Measurements from ENCODE around the gene TES.
A peak's percentile ranks its signal among the peaks of the same experiment; 100 is the strongest.

The TES gene

DNA sequence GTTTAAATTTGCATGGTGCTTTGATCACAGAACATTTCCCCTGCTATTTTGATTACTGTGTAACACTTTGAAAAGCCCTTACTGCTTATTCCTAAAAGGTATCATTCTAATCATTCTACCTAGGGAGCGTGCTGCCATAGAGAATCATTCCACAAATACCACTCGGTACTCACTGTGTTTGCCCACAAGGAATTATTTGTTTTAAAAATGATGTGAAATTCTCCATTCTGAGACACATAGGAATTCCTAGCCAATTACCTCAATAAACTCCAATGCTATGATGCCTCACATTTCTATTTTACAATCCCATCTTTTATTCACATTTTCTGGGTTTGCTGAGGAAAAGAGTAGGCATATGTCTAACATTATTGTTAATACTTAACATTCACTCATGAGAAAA lies 16.2 kb upstream of the TES start:
- DNase-seq (ENCODE audit: low read depth) = no peak

DNA sequence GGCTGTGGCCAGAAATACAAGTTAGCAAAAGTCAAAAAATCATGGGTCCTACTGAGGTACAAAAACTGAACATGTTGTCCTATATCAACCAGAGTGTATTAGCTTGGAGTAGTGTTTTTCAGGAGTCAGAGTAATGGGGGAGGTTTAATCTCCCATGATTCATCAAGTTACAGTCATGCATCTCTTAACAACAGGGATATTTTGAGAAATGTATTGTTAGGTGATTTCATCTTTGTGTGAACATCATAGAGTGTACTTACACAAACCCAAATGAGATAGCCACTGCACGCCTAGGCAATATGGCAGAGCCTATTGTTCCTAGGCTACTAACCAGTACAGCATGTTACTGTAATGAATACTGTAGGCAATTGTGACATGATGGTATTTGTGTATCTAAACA lies 14.9 kb upstream of the TES start:
- no peak for DNase-seq (ENCODE audit: low read depth)

GRCh38 chr7:116196947-116197346 lies 13.4 kb upstream of the TES start:
- DNase-seq (ENCODE audit: low read depth) = no peak

- no peak for DNase-seq (ENCODE audit: low read depth)
Observed at GRCh38 chr7:116197360-116197759, 13.0 kb upstream of the TES start.

- DNase-seq (ENCODE audit: low read depth) = no peak
Observed at GRCh38 chr7:116198748-116199410, 11.5 kb upstream of the TES start.

GRCh38 chr7:116200963-116201362 lies 9.4 kb upstream of the TES start:
- no peak for DNase-seq (ENCODE audit: low read depth)

- DNase-seq (ENCODE audit: low read depth) = no peak
Observed at GRCh38 chr7:116206141-116206540, 4.2 kb upstream of the TES start.

DNA sequence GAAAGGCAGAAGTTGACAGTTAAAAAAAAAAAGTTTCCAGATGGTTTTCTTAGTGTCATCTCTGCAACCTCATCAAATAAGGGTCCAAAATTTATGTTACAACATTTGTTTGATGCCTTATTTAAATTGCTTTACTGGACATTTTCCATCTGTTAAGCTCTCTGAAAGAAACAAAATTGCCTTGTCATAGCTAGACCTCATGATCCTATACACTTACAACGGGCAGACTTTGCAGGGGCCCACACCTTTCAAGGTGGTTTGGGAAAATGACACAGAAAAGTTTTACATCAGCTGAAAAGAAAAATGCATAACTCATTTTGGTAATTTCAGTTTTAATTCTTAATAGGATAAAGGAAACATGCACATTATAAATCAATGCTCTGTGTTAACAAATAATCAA lies 1.4 kb upstream of the TES start:
- DNase-seq (ENCODE audit: low read depth) = no peak

- no peak for DNase-seq (ENCODE audit: low read depth)
Observed at GRCh38 chr7:116209561-116210070, 723 bp upstream of the TES start.

DNA sequence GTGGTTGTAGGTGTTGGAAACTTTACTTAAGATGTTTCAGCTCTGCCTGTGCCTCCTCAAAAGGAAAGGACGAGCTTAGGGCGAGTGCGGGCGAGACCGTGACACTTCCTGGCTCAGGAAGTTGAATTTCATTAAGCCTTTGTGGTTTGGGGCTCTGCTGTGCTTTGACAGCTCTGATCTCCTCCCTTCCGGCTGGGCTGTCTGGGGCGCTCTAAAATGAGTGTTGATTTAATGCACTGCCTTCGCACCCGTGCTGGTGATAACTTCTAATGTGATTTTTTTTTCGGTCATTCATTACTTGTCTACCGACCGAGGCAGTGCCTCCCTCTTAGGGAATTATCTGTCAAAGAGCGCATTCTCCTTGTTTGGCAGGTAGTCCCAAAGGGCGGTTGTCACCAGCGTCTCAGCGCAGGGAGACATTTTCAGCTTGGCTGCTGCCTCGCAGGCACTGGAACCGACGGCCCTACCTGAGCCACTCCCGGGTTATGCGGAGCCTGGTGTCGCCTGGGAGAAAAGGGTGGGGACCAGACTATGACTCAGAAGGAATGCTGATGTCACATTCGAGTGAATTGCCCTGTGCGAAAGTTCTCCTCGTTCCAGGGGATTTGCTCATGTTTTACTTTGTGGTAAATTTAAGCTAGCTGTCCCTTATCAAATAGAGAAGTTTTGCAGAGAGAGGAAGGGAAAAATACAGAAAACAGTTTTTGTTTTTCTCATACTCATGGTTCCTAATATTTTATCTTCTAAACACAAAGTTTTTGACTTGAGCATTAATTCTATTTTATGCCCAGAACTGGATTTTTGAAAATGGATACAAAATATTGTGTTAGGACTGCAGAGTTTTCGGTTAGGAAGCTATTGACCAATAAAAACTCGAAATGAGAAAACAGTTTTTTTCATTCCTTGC lies 920 bp downstream of the TES start:
- DNase-seq (ENCODE audit: low read depth) = peak; percentile 62

DNA sequence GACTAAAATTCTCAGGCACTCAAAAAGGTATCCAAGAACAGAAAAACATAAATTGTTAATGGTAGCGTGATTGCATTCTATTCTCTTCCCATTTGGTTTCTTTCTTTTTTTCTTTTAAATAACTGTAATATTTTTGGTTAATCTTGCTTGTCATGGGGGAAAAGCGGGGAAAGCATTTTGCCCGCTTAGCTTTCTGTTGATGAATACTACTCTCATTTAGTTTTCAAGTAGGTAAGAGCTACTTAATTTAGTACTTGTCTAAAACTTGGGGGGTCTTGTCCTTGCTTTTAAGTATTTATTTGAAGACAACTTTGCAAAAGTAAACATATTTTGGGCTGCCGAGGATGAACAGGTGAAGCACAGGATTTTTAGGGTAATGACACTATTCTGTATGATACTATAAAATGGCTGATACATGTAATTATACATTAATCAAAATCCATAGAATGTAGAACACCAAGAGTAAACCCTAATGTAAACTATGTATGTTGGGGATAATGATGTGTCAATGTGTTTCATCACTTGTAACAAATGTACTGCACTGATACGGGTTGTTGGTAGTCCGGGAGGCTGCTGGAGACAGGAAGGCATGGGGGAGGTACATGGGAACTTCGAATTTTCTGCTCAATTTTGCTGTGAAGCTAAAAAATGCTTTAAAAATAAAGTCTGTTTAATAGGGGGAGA lies 1.7 kb downstream of the TES start:
- no peak for DNase-seq (ENCODE audit: low read depth)

DNA sequence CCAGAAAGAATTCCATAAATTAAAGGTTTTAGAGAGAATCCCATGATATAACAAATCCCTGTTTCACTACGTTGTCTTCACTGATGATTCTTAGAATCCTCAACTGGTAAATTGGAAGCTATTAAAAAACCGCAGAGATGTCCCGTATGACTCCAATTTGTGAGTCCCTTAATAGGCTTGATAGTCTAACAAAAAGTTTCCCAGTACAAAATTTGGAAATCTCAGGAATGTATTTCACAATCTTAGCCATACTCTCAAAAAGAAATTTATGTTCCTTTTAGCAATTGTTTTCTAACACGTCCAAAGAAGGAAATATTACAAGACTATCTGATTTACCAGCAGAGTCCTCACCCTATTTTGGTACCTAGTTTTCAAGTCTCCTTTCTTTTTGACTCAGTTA lies 2.5 kb downstream of the TES start:
- no peak for DNase-seq (ENCODE audit: low read depth)

- DNase-seq (ENCODE audit: low read depth) = no peak
Observed at GRCh38 chr7:116213361-116214130, 3.2 kb downstream of the TES start.

- no peak for DNase-seq (ENCODE audit: low read depth)
Observed at GRCh38 chr7:116214921-116215320, 4.6 kb downstream of the TES start.

GRCh38 chr7:116215551-116215950 lies 5.2 kb downstream of the TES start:
- no peak for DNase-seq (ENCODE audit: low read depth)

DNA sequence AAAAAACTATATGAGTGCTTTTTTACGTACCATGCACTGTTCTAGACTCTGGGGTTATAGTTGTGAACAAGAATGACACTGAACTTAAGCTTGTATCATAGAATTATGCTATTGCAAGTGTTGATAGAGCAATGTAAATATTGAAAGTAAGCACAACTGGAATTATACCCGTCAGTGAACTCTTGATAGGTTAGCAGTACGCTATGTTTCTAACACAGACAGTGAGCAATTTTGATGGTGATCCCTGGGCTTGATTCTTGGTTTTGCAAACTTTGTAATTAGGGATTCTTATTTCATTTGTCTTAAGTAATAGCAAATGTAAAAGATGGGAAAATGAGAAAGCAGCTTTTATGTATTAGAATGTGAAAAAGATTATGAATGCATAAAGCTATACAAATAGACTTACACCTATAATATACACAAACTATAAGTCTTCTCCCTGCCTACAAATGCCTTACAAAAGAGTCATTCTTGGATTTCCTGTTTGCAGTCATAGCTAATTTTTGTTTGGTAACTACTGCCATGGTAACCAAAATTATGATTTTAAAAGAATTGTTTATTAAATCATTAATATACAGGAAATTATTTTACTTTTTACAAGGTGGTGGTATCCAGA lies 6.7 kb downstream of the TES start:
- no peak for DNase-seq (ENCODE audit: low read depth)

- no peak for DNase-seq (ENCODE audit: low read depth)
Observed at GRCh38 chr7:116218051-116218645, 7.8 kb downstream of the TES start.

- no peak for DNase-seq (ENCODE audit: low read depth)
Observed at GRCh38 chr7:116218747-116219146, 8.4 kb downstream of the TES start.

GRCh38 chr7:116219288-116219687 lies 8.9 kb downstream of the TES start:
- DNase-seq (ENCODE audit: low read depth) = no peak

- DNase-seq (ENCODE audit: low read depth) = no peak
Observed at GRCh38 chr7:116219834-116220233, 9.5 kb downstream of the TES start.

GRCh38 chr7:116222501-116222900 lies 12.2 kb downstream of the TES start:
- DNase-seq (ENCODE audit: low read depth) = no peak

Data from activated T-cell treated with anti-CD3 and anti-CD28 coated beads for 1 hour (primary cell).